ENCODE data around the gene PTPRE.

The PTPRE gene

DNA sequence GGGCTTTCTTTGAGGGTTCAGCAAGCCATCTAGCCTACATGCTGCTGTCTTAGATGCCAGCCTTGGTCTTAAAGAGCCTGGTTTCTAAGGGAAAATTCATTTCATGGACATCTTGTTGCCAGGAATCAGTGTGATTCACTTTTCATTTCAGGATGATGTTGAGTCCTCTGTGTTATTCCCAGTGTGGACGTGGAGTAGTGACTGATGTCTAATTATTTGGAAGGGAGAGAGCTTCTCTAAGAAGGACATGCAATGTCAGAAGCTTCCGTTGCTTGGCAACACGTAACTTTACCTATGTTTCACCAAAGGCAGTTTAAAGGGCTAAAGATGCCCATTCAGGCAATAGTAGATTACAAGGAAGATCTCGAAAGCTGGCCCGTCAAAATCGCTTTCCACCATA lies 89.0 kb downstream of the PTPRE start:
- Histone ChIP-seq H3K4me2 (ENCODE audit: low read length) (no peak overlapping the region), H3K9me3 (ENCODE audit: control insufficient read depth, low read length) (no peaks in the 10 kb centered on the region), H3K4me3 (ENCODE audit: low read depth, low read length) (no peak overlapping the region), H3K36me3 (ENCODE audit: control insufficient read depth, insufficient read depth, low read length) (no peaks in the 10 kb centered on the region), H3K79me2 (no peaks in the 10 kb centered on the region), H3K27me3 (ENCODE audit: control insufficient read depth, insufficient read depth, low read length) (no peaks in the 10 kb centered on the region), H3K4me1 (no peaks in the 10 kb centered on the region), H3K9ac (no peak overlapping the region), H3K27ac (no peak overlapping the region), H2AFZ (no peak overlapping the region)
- TF ChIP-seq, protein P1, sequence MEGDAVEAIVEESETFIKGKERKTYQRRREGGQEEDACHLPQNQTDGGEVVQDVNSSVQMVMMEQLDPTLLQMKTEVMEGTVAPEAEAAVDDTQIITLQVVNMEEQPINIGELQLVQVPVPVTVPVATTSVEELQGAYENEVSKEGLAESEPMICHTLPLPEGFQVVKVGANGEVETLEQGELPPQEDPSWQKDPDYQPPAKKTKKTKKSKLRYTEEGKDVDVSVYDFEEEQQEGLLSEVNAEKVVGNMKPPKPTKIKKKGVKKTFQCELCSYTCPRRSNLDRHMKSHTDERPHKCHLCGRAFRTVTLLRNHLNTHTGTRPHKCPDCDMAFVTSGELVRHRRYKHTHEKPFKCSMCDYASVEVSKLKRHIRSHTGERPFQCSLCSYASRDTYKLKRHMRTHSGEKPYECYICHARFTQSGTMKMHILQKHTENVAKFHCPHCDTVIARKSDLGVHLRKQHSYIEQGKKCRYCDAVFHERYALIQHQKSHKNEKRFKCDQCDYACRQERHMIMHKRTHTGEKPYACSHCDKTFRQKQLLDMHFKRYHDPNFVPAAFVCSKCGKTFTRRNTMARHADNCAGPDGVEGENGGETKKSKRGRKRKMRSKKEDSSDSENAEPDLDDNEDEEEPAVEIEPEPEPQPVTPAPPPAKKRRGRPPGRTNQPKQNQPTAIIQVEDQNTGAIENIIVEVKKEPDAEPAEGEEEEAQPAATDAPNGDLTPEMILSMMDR (IDR thresholded peaks at IDR 0.05), result no peak

DNA sequence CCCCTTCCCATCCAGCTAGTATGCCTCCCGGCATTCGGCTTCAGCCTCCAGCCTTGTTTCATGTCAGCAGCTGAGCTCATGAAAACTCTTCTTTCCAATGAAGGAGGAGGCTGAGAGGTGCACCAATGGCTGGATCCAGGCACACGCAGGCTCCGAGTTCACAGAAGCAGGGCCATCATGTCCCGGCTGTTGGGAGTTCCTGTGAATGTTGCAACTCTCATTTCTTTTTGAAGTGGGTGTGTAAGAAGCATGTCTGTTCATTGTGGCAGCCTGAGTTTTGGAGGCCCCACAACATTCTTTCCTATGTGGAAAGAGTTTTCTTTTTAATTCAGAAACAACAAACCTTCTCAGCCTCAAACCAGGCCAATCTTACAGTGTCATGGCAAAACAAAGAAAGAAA lies 89.7 kb downstream of the PTPRE start:
- TF ChIP-seq, protein P1 (IDR thresholded peaks at IDR 0.05), result no peak
- no peaks in the 10 kb centered on the region for H3K79me2 ChIP-seq
- no peak overlapping the region for H3K4me2 ChIP-seq (ENCODE audit: low read length)
- no peaks in the 10 kb centered on the region for H3K27me3 ChIP-seq (ENCODE audit: control insufficient read depth, insufficient read depth, low read length)
- H3K4me1 ChIP-seq, result no peaks in the 10 kb centered on the region
- H2AFZ ChIP-seq, result no peak overlapping the region
- H3K27ac ChIP-seq, result no peak overlapping the region
- H3K4me3 ChIP-seq (ENCODE audit: low read depth, low read length), result no peak overlapping the region
- no peaks in the 10 kb centered on the region for H3K9me3 ChIP-seq (ENCODE audit: control insufficient read depth, low read length)
- no peak overlapping the region for H3K9ac ChIP-seq
- H3K36me3 ChIP-seq (ENCODE audit: control insufficient read depth, insufficient read depth, low read length), result no peaks in the 10 kb centered on the region

DNA sequence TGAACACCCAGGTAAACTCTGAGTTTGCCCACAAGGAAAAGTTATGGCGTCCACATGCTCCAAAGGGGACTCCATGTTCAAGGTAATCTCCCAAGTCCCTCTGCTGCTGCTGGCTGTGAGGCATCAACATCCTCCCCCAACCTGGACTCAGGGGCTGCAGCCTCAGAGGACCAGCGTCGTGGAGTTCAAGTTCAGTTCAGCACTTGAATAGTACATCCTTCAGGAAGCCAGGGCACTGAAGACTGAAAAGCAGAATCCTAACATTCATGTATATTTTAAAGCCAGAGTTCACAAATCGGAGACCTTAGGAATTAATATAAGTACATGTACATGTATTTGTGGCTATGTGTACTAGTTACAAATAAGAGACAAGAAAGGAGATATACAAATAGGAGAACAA lies 90.4 kb downstream of the PTPRE start:
- H3K4me1 ChIP-seq, result no peaks in the 10 kb centered on the region
- H3K4me2 ChIP-seq (ENCODE audit: low read length), result no peak overlapping the region
- H3K79me2 ChIP-seq, result no peaks in the 10 kb centered on the region
- TF ChIP-seq, protein P1 (IDR thresholded peaks at IDR 0.05), result no peak
- H3K27ac ChIP-seq, result no peak overlapping the region
- no peak overlapping the region for H3K9ac ChIP-seq
- H3K4me3 ChIP-seq (ENCODE audit: low read depth, low read length), result no peak overlapping the region
- H3K27me3 ChIP-seq (ENCODE audit: control insufficient read depth, insufficient read depth, low read length), result no peaks in the 10 kb centered on the region
- H2AFZ ChIP-seq, result no peak overlapping the region
- H3K9me3 ChIP-seq (ENCODE audit: control insufficient read depth, low read length), result no peaks in the 10 kb centered on the region
- H3K36me3 ChIP-seq (ENCODE audit: control insufficient read depth, insufficient read depth, low read length), result no peaks in the 10 kb centered on the region

DNA sequence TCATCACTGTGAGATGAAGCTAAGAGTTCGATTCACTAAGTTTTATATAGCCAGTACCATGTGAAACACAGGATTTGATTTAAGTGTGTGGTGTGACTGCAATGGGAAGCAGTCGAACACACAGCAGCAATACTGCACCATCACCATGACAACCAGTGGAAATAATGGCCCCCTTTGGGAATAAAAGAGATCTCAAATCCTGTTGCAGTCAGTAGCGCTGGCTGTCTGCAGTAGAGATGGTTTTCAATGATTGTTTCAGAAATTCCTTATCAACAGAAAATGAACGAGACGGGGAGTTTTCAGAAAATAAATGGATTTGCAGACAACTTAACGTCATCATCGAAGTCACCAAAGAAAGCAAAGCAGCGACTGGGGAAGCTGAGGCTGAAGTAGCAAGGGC lies 91.0 kb downstream of the PTPRE start:
- H3K4me1 ChIP-seq, result no peaks in the 10 kb centered on the region
- no peaks in the 10 kb centered on the region for H3K79me2 ChIP-seq
- no peaks in the 10 kb centered on the region for H3K36me3 ChIP-seq (ENCODE audit: control insufficient read depth, insufficient read depth, low read length)
- H3K9me3 ChIP-seq (ENCODE audit: control insufficient read depth, low read length), result no peaks in the 10 kb centered on the region
- TF ChIP-seq, protein P1 (IDR thresholded peaks at IDR 0.05), result no peak
- no peak overlapping the region for H2AFZ ChIP-seq
- H3K9ac ChIP-seq, result no peak overlapping the region
- no peaks in the 10 kb centered on the region for H3K27me3 ChIP-seq (ENCODE audit: control insufficient read depth, insufficient read depth, low read length)
- no peak overlapping the region for H3K27ac ChIP-seq
- no peak overlapping the region for H3K4me3 ChIP-seq (ENCODE audit: low read depth, low read length)
- no peak overlapping the region for H3K4me2 ChIP-seq (ENCODE audit: low read length)

DNA sequence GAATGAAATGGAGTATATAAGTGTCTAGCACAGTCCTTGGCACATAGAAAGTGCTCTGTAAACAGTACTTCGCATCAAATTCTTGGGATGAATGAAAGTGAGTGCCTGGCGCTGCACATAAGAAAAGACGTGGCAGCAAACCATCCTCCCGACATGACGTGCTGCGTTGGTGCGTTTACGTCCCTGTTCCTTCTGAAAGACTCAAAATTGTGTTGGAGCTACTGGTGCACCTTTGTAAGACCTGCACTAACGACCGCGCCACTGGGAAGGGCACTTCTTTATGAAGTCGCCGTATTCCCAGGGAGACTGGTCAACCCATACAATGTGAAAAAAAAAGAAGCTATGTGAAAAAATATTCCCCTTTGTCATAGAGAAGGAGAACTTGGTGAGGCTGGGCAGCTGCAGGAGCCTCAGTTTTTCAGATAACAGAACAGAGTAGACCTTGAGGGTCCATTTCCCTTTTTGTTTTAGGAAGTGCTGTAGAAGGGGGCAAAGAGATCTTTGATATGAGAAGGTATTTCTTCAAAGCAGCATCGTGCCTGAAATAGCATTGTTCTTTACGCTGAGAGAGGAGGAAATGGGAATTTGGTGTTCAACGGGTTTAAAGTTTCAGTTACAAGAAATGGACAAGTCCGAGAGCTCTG lies 91.7 kb downstream of the PTPRE start:
- H3K9me3 ChIP-seq (ENCODE audit: control insufficient read depth, low read length), result no peaks in the 10 kb centered on the region
- no peak overlapping the region for H3K27ac ChIP-seq
- no peak overlapping the region for H3K4me2 ChIP-seq (ENCODE audit: low read length)
- no peaks in the 10 kb centered on the region for H3K4me1 ChIP-seq
- no peak overlapping the region for H2AFZ ChIP-seq
- no peak overlapping the region for H3K9ac ChIP-seq
- TF ChIP-seq, protein P1 (IDR thresholded peaks at IDR 0.05), result no peak
- no peaks in the 10 kb centered on the region for H3K27me3 ChIP-seq (ENCODE audit: control insufficient read depth, insufficient read depth, low read length)
- H3K36me3 ChIP-seq (ENCODE audit: control insufficient read depth, insufficient read depth, low read length), result no peaks in the 10 kb centered on the region
- no peak overlapping the region for H3K4me3 ChIP-seq (ENCODE audit: low read depth, low read length)
- H3K79me2 ChIP-seq, result no peaks in the 10 kb centered on the region

Measured in parathyroid adenoma (tissue), 2 donors.